HG02610 (cell line): ENCODE results near the gene CYB5A.

Experiments used
- ATAC-seq: cut with Tn5 transposase; IDR thresholded peaks from one replicate; pipeline ENCODE4 v1.9.1; 2021; ENCODE audit warnings: mild to moderate bottlenecking, moderate library complexity; ENCODE audit not compliant: unreplicated experiment

Gene CYB5A

GRCh38 chr18:74219056-74219455, 72.7 kb downstream of the CYB5A start:
- no peak for ATAC-seq

- no peak for ATAC-seq
Observed at GRCh38 chr18:74217476-74218143, 74.2 kb downstream of the CYB5A start.

- no peak for ATAC-seq
Observed at GRCh38 chr18:74216661-74217110, 75.1 kb downstream of the CYB5A start.

- no peak for ATAC-seq
Observed at GRCh38 chr18:74215863-74216262, 75.9 kb downstream of the CYB5A start.

GRCh38 chr18:74213429-74213828, 78.3 kb downstream of the CYB5A start:
- no peak for ATAC-seq

- ATAC-seq: no peak
Observed at GRCh38 chr18:74204526-74205152, 87.1 kb downstream of the CYB5A start.

- ATAC-seq: no peak
Observed at GRCh38 chr18:74203811-74204210, 88.0 kb downstream of the CYB5A start.
